Measurements from ENCODE around the gene RPTOR.
A peak's percentile ranks its signal among the peaks of the same experiment; 100 is the strongest.

Gene RPTOR

GRCh38 chr17:80598813-80599545 lies 54.3 kb downstream of the RPTOR start:
- H3K9me3 ChIP-seq (ENCODE audit: low read depth, low read length) = no peaks in the 10 kb centered on the region
- no peak overlapping the region for H3K27ac ChIP-seq
- no peak for DNase-seq (ENCODE audit: low read depth, low spot score)
- TF ChIP-seq FOXP2 (optimal IDR thresholded peaks at IDR 0.05; ENCODE audit: control extremely low read depth, extremely low read length, insufficient read depth) = no peak
- TF ChIP-seq POLR2AphosphoS5 (IDR thresholded peaks at IDR 0.05; ENCODE audit: borderline replicate concordance, low read depth, low read length) = no peak
- no peak for TF ChIP-seq EZH2 (IDR thresholded peaks at IDR 0.05)
- no peaks in the 10 kb centered on the region; the same call in 1 of the 2 replicates for H3K36me3 ChIP-seq (ENCODE audit: insufficient read depth, low read length)
- H3K9ac ChIP-seq (ENCODE audit: insufficient read length) = peak overlapping the region; percentile 6
- no peak overlapping the region for H3K4me3 ChIP-seq

GRCh38 chr17:80599546-80600305 lies 55.1 kb downstream of the RPTOR start:
- DNase-seq (ENCODE audit: low read depth, low spot score) = no peak
- peak overlapping the region; percentile 50 for H3K4me3 ChIP-seq

GRCh38 chr17:80601146-80601545 lies 56.5 kb downstream of the RPTOR start:
- Histone ChIP-seq H3K36me3 (ENCODE audit: insufficient read depth, low read length) (no peaks in the 10 kb centered on the region; the same call in 1 of the 2 replicates), H3K9ac (ENCODE audit: insufficient read length) (no peak overlapping the region), H3K9me3 (ENCODE audit: low read depth, low read length) (no peaks in the 10 kb centered on the region), H3K27ac (no peak overlapping the region), H3K4me3 (no peak overlapping the region)
- no peak for DNase-seq (ENCODE audit: low read depth, low spot score)
- TF ChIP-seq FOXP2 (optimal IDR thresholded peaks at IDR 0.05; ENCODE audit: control extremely low read depth, extremely low read length, insufficient read depth) (no peak), EZH2 (IDR thresholded peaks at IDR 0.05) (no peak), POLR2AphosphoS5 (IDR thresholded peaks at IDR 0.05; ENCODE audit: borderline replicate concordance, low read depth, low read length) (no peak)

More at GRCh38 chr17:80599546-80600305, 55.1 kb downstream of the RPTOR start:
- no peak for TF ChIP-seq POLR2AphosphoS5 (IDR thresholded peaks at IDR 0.05; ENCODE audit: borderline replicate concordance, low read depth, low read length)
- no peak for TF ChIP-seq EZH2 (IDR thresholded peaks at IDR 0.05)
- no peak for TF ChIP-seq FOXP2 (optimal IDR thresholded peaks at IDR 0.05; ENCODE audit: control extremely low read depth, extremely low read length, insufficient read depth)
- Histone ChIP-seq H3K27ac (peak overlapping the region; percentile 55; the same call in 1 of the 2 replicates), H3K36me3 (ENCODE audit: insufficient read depth, low read length) (no peaks in the 10 kb centered on the region; the same call in 1 of the 2 replicates), H3K9ac (ENCODE audit: insufficient read length) (peak overlapping the region; percentile 6), H3K9me3 (ENCODE audit: low read depth, low read length) (no peaks in the 10 kb centered on the region)

- Histone ChIP-seq H3K9me3 (ENCODE audit: low read depth, low read length) (no peaks in the 10 kb centered on the region), H3K36me3 (ENCODE audit: insufficient read depth, low read length) (no peaks in the 10 kb centered on the region; the same call in 1 of the 2 replicates), H3K9ac (ENCODE audit: insufficient read length) (no peak overlapping the region), H3K27ac (no peak overlapping the region), H3K4me3 (no peak overlapping the region)
- no peak for TF ChIP-seq FOXP2 (optimal IDR thresholded peaks at IDR 0.05; ENCODE audit: control extremely low read depth, extremely low read length, insufficient read depth)
- TF ChIP-seq POLR2AphosphoS5 (IDR thresholded peaks at IDR 0.05; ENCODE audit: borderline replicate concordance, low read depth, low read length) = no peak
- no peak for TF ChIP-seq EZH2 (IDR thresholded peaks at IDR 0.05)
- DNase-seq (ENCODE audit: low read depth, low spot score) = no peak
These were observed 58.8 kb downstream of the RPTOR start for GRCh38 chr17:80603396-80603795.

GRCh38 chr17:80604009-80604669 lies 59.5 kb downstream of the RPTOR start:
- TF ChIP-seq EZH2 (IDR thresholded peaks at IDR 0.05) (no peak), POLR2AphosphoS5 (IDR thresholded peaks at IDR 0.05; ENCODE audit: borderline replicate concordance, low read depth, low read length) (no peak), FOXP2 (optimal IDR thresholded peaks at IDR 0.05; ENCODE audit: control extremely low read depth, extremely low read length, insufficient read depth) (no peak)

DNA sequence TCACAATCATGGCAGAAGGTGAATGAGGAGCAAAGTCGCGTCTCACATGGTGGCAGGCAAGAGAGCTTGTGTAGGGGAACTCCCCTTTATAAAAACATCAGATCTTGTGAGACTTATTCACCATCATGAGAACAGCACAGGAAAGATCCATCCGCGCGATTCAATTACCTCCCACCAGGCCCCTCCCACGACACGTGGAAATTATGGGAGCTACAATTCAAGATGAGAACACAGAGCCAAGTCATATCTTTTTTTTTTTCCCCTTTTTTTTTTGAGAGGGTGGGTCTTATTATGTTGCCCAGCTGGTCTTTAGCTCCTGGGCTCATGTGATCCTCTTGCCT lies 60.0 kb downstream of the RPTOR start:
- no peak overlapping the region for H3K9ac ChIP-seq (ENCODE audit: insufficient read length)
- no peaks in the 10 kb centered on the region for H3K9me3 ChIP-seq (ENCODE audit: low read depth, low read length)
- no peak overlapping the region for H3K27ac ChIP-seq
- no peak for DNase-seq (ENCODE audit: low read depth, low spot score)
- no peaks in the 10 kb centered on the region; the same call in 1 of the 2 replicates for H3K36me3 ChIP-seq (ENCODE audit: insufficient read depth, low read length)
- no peak overlapping the region for H3K4me3 ChIP-seq
- TF ChIP-seq FOXP2 (optimal IDR thresholded peaks at IDR 0.05; ENCODE audit: control extremely low read depth, extremely low read length, insufficient read depth) (no peak), EZH2 (IDR thresholded peaks at IDR 0.05) (no peak), POLR2AphosphoS5 (IDR thresholded peaks at IDR 0.05; ENCODE audit: borderline replicate concordance, low read depth, low read length) (no peak)

More at GRCh38 chr17:80604009-80604669, 59.5 kb downstream of the RPTOR start:
- Histone ChIP-seq H3K4me3 (no peak overlapping the region), H3K27ac (no peak overlapping the region), H3K9ac (ENCODE audit: insufficient read length) (no peak overlapping the region), H3K9me3 (ENCODE audit: low read depth, low read length) (no peaks in the 10 kb centered on the region), H3K36me3 (ENCODE audit: insufficient read depth, low read length) (no peaks in the 10 kb centered on the region; the same call in 1 of the 2 replicates)
- DNase-seq (ENCODE audit: low read depth, low spot score) = no peak

DNA sequence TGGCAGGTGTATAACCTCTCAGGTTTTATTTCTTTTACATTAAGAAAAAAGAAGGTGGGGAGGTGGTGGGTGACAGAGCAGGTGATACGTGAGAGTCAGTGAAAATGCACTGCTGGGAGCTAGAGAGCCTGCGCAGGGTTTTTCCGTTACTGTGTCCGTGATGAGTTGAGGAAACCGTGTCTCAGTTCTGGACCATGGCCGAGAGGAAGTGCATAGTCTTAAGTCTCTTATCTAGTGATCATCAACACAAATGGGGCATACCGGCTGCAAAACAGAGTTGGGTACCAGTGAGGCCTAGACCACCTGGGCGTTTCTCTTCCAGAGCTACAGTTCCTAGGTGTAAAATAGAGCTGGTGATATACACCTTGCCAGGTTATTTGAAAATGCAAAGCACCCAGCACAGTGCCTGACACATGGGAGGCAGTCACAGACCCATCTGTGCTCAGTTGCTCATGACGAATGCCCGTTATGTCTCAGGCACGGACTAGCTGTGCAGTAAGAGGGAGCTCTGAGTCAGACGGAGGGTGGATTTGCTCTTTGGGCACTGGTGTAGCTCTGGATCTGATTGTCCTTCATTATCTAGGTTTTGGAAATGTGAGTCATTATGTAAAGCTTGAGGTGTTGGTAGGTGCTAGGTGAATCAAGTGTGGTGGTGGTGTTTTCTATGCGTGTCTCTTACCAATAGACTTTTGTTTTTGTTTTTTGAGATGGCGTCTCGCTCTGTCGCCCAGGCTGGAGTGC lies 60.9 kb downstream of the RPTOR start:
- H3K9me3 ChIP-seq (ENCODE audit: low read depth, low read length) = no peaks in the 10 kb centered on the region
- TF ChIP-seq EZH2 (IDR thresholded peaks at IDR 0.05) (no peak), FOXP2 (optimal IDR thresholded peaks at IDR 0.05; ENCODE audit: control extremely low read depth, extremely low read length, insufficient read depth) (no peak), POLR2AphosphoS5 (IDR thresholded peaks at IDR 0.05; ENCODE audit: borderline replicate concordance, low read depth, low read length) (no peak)
- DNase-seq (ENCODE audit: low read depth, low spot score) = no peak
- no peak overlapping the region for H3K4me3 ChIP-seq
- no peak overlapping the region for H3K27ac ChIP-seq
- H3K36me3 ChIP-seq (ENCODE audit: insufficient read depth, low read length) = no peaks in the 10 kb centered on the region; the same call in 1 of the 2 replicates
- H3K9ac ChIP-seq (ENCODE audit: insufficient read length) = no peak overlapping the region
